Right lobe of liver (tissue), 4 donors: ENCODE results near the gene MAN2B2.

Source experiments
- CTCF ChIP-seq, 4 donors: fragments of 200-600 bp in 3 of 4; fragments of 450-650 bp in 1 of 4; IDR thresholded peaks; one replicate each; pipeline versions ENCODE4 v1.5.1 to v1.8.0; 2016 to 2022; ENCODE audit warnings: antibody characterized with exemption in 4 of 4, mild to moderate bottlenecking in 2 of 4
- POLR2A ChIP-seq: fragments of 450-650 bp; IDR thresholded peaks from one replicate; pipeline ENCODE4 v1.6.1; 2017; ENCODE audit warnings: antibody characterized with exemption, mild to moderate bottlenecking
- donor health status: DM: no; HTN: no; CAD: no.
- donor health status: DM: no; HTN: no; CAD: no.
- donor health status: DM: no; HTN: yes; CAD: no.

- TF ChIP-seq CTCF (IDR thresholded peaks at IDR 0.05) = no peak
- TF ChIP-seq POLR2A = no peak
Observed at GRCh38 chr4:6602289-6602688, 27.3 kb downstream of the MAN2B2 start.
